Mesendoderm (in vitro differentiated cells): ENCODE data around the gene TMEM192.
"Not testable (repeated sequence)": the region's sequence is repeated elsewhere in the genome, so short reads cannot be mapped to it uniquely, and the experiment has no call there.

Experiments
- DNase-seq: peaks from one replicate; pipeline ENCODE4 v3.0.0; 2013
- H2AK5ac ChIP-seq: 2 replicates; pipeline ENCODE4 v1.6.1; 2013; ENCODE audit warnings: low read length, inconsistent platforms
- H2BK120ac ChIP-seq: 2 replicates; pipeline ENCODE4 v1.6.1; 2013; ENCODE audit warnings: low read depth, mild to moderate bottlenecking, low read length, moderate library complexity, mixed read lengths
- H2BK15ac ChIP-seq: replicated peaks from 2 replicates; pipeline ENCODE4 v1.6.1; 2013; ENCODE audit warnings: low read depth, mild to moderate bottlenecking, moderate library complexity
- H2BK5ac ChIP-seq: 2 replicates; pipeline ENCODE4 v1.6.1; 2013; ENCODE audit warnings: low read length, inconsistent platforms
- H3K18ac ChIP-seq: 2 replicates; pipeline ENCODE4 v1.6.1; 2013; ENCODE audit warnings: mild to moderate bottlenecking, low read length, mixed read lengths
- H3K23ac ChIP-seq: one replicate; pipeline ENCODE4 v1.6.1; 2013; ENCODE audit warnings: low read length
- H3K27ac ChIP-seq: 2 replicates; pipeline ENCODE4 v1.5.1; 2013; ENCODE audit warnings: low read depth, mild to moderate bottlenecking, inconsistent platforms, low read length, moderate library complexity
- H3K27me3 ChIP-seq: 2 replicates; pipeline ENCODE4 v1.6.1; 2013; ENCODE audit warnings: low read length, control low read depth, mild to moderate bottlenecking, inconsistent platforms; ENCODE audit not compliant: insufficient read depth, poor library complexity
- H3K36me3 ChIP-seq: 2 replicates; pipeline ENCODE4 v1.6.1; 2013; ENCODE audit warnings: low read length, inconsistent platforms; ENCODE audit not compliant: control insufficient read depth, insufficient read depth
- H3K4ac ChIP-seq: one replicate; pipeline ENCODE4 v1.6.1; 2013; ENCODE audit warnings: low read depth, mild to moderate bottlenecking, low read length, moderate library complexity
- H3K4me1 ChIP-seq: 2 replicates; pipeline ENCODE4 v1.6.1; 2013; ENCODE audit warnings: low read depth, low read length, inconsistent platforms; ENCODE audit not compliant: control insufficient read depth
- H3K4me2 ChIP-seq: 2 replicates; pipeline ENCODE4 v1.6.1; 2013; ENCODE audit warnings: low read length
- H3K4me3 ChIP-seq: 2 replicates; pipeline ENCODE4 v1.5.1; 2013; ENCODE audit warnings: mild to moderate bottlenecking, low read length
- H3K56ac ChIP-seq: one replicate; pipeline ENCODE4 v1.6.1; 2013; ENCODE audit warnings: low read length
- H3K79me1 ChIP-seq: 2 replicates; pipeline ENCODE4 v1.6.1; 2013; ENCODE audit warnings: low read length, inconsistent platforms
- H3K79me2 ChIP-seq: 2 replicates; pipeline ENCODE4 v1.6.1; 2013; ENCODE audit warnings: mild to moderate bottlenecking, low read length; ENCODE audit not compliant: control insufficient read depth, insufficient read depth
- H3K9ac ChIP-seq: 2 replicates; pipeline ENCODE4 v1.6.1; 2013; ENCODE audit warnings: low read length, inconsistent platforms
- H4K5ac ChIP-seq: one replicate; pipeline ENCODE4 v1.6.1; 2013; ENCODE audit warnings: low read length
- H4K8ac ChIP-seq: one replicate; pipeline ENCODE4 v1.6.1; 2013; ENCODE audit warnings: low read depth, mild to moderate bottlenecking, control low read depth, low read length, moderate library complexity
- WGBS: extraction: QIAGEN DNeasy Blood & Tissue Kit; methylation state at CpG from one replicate; pipeline ENCODE4 v1.1.7; 2013; ENCODE audit warnings: low lambda C conversion rate, missing lambda C conversion rate; ENCODE audit not compliant: insufficient coverage; ENCODE audit errors: extremely low coverage; 5-methylcytosine and 5-hydroxymethylcytosine counted together

Gene TMEM192

GRCh38 chr4:165052627-165053026, 60.0 kb downstream of the TMEM192 start:
- Histone ChIP-seq H3K79me1 (no peaks in the 10 kb centered on the region), H3K4ac (no peak overlapping the region), H4K5ac (no peak overlapping the region), H2BK120ac (no peak overlapping the region), H2AK5ac (no peak overlapping the region), H3K18ac (no peak overlapping the region), H3K4me1 (no peaks in the 10 kb centered on the region), H4K8ac (no peak overlapping the region), H2BK5ac (no peak overlapping the region), H2BK15ac (no peak overlapping the region), H3K27me3 (no peaks in the 10 kb centered on the region), H3K56ac (no peak overlapping the region), H3K4me3 (no peak overlapping the region), H3K36me3 (no peaks in the 10 kb centered on the region), H3K79me2 (no peaks in the 10 kb centered on the region), H3K23ac (no peak overlapping the region), H3K4me2 (no peak overlapping the region), H3K27ac (no peak overlapping the region), H3K9ac (no peak overlapping the region)
- DNase-seq: no peak
- no CpG with 5 or more reads among the region's 3 CpGs for WGBS

GRCh38 chr4:165048170-165048569, 64.5 kb downstream of the TMEM192 start:
- no peak overlapping the region for H3K18ac ChIP-seq
- DNase-seq: peak; percentile 34
- no peaks in the 10 kb centered on the region for H3K27me3 ChIP-seq
- no peak overlapping the region for H2AK5ac ChIP-seq
- H3K4me2 ChIP-seq: no peak overlapping the region
- no peak overlapping the region for H3K4me3 ChIP-seq
- H4K8ac ChIP-seq: no peak overlapping the region
- no peaks in the 10 kb centered on the region for H3K79me1 ChIP-seq
- H3K27ac ChIP-seq: no peak overlapping the region
- H2BK15ac ChIP-seq: no peak overlapping the region
- H2BK5ac ChIP-seq: no peak overlapping the region
- H3K9ac ChIP-seq: no peak overlapping the region
- H3K79me2 ChIP-seq: no peaks in the 10 kb centered on the region
- H3K56ac ChIP-seq: no peak overlapping the region
- H3K36me3 ChIP-seq: no peaks in the 10 kb centered on the region
- no peaks in the 10 kb centered on the region for H3K4me1 ChIP-seq
- no peak overlapping the region for H3K23ac ChIP-seq
- no peak overlapping the region for H4K5ac ChIP-seq
- H3K4ac ChIP-seq: no peak overlapping the region
- H2BK120ac ChIP-seq: no peak overlapping the region
- no CpG with 5 or more reads among the region's 5 CpGs for WGBS

GRCh38 chr4:165031436-165032211, 81.0 kb downstream of the TMEM192 start, which contains the start of gene TRIM60:
TRIM60 (plus strand) TSS chr4:165031999; CDS start chr4:165040073, 8,074 bp downstream.
- H3K4me3 ChIP-seq: no peak within 1 kb of the TSS
- H3K4me1 ChIP-seq: no peaks in the 10 kb centered on the region
- no peak within 1 kb of the TSS for H2AK5ac ChIP-seq
- no peak within 1 kb of the TSS for H3K56ac ChIP-seq
- no peak within 1 kb of the TSS for H4K5ac ChIP-seq
- no peak within 1 kb of the TSS for H3K18ac ChIP-seq
- H3K36me3 ChIP-seq: no peaks in the 10 kb centered on the region
- H2BK120ac ChIP-seq: no peak within 1 kb of the TSS
- no peaks in the 10 kb centered on the region for H3K27me3 ChIP-seq
- H3K27ac ChIP-seq: no peak within 1 kb of the TSS
- no peak for DNase-seq
- H2BK5ac ChIP-seq: no peak within 1 kb of the TSS
- no CpG with 5 or more reads among the region's 41 CpGs for WGBS
- H3K9ac ChIP-seq: no peak within 1 kb of the TSS
- H4K8ac ChIP-seq: no peak within 1 kb of the TSS
- H3K4me2 ChIP-seq: no peak within 1 kb of the TSS
- H3K79me2 ChIP-seq: no peaks in the 10 kb centered on the region
- H3K23ac ChIP-seq: no peak within 1 kb of the TSS
- no peak within 1 kb of the TSS for H3K4ac ChIP-seq
- no peaks in the 10 kb centered on the region for H3K79me1 ChIP-seq
- H2BK15ac ChIP-seq: no peak within 1 kb of the TSS

GRCh38 chr4:165027762-165028402, 84.8 kb downstream of the TMEM192 start:
- Histone ChIP-seq H3K4ac (no peak overlapping the region), H4K5ac (no peak overlapping the region), H3K4me2 (no peak overlapping the region), H3K56ac (no peak overlapping the region), H3K79me1 (no peaks in the 10 kb centered on the region), H3K79me2 (no peaks in the 10 kb centered on the region), H2BK120ac (no peak overlapping the region), H2AK5ac (no peak overlapping the region), H3K9ac (no peak overlapping the region), H4K8ac (no peak overlapping the region), H3K27me3 (no peaks in the 10 kb centered on the region), H3K18ac (no peak overlapping the region), H2BK5ac (no peak overlapping the region), H3K27ac (no peak overlapping the region), H3K36me3 (no peaks in the 10 kb centered on the region), H3K4me1 (no peaks in the 10 kb centered on the region), H3K4me3 (no peak overlapping the region), H2BK15ac (no peak overlapping the region), H3K23ac (no peak overlapping the region)
- no peak for DNase-seq
- WGBS: no CpG with 5 or more reads among the region's 7 CpGs

GRCh38 chr4:165025782-165026181, 86.9 kb downstream of the TMEM192 start:
- H3K4ac ChIP-seq, H3K4me3 ChIP-seq, H2BK5ac ChIP-seq, H3K36me3 ChIP-seq, H3K79me1 ChIP-seq, H3K9ac ChIP-seq, H3K27ac ChIP-seq, DNase-seq, H3K23ac ChIP-seq, H3K56ac ChIP-seq, H2BK120ac ChIP-seq, H3K79me2 ChIP-seq, H3K27me3 ChIP-seq, H2AK5ac ChIP-seq, H3K18ac ChIP-seq, H4K5ac ChIP-seq, H2BK15ac ChIP-seq, H3K4me2 ChIP-seq, H4K8ac ChIP-seq, H3K4me1 ChIP-seq: not testable (repeated sequence)
- WGBS: no CpG with 5 or more reads among the region's 8 CpGs
